GM18526 (cell line): Measurements from ENCODE around the gene RASSF5.

ENCODE experiments used
- POLR2A ChIP-seq: IDR thresholded peaks from 3 replicates; pipeline ENCODE4 v1.6.1; 2011; ENCODE audit not compliant: insufficient read length; ENCODE audit errors: extremely low read depth

RASSF5 gene

GRCh38 chr1:206514813-206515387 lies 7.6 kb downstream of the RASSF5 start:
- no peak for TF ChIP-seq POLR2A

GRCh38 chr1:206516728-206516990 lies 9.3 kb downstream of the RASSF5 start:
- no peak for TF ChIP-seq POLR2A

- no peak for TF ChIP-seq POLR2A
These were observed 10.5 kb downstream of the RASSF5 start for GRCh38 chr1:206517784-206518183.

GRCh38 chr1:206518206-206518605 lies 10.9 kb downstream of the RASSF5 start:
- TF ChIP-seq POLR2A = no peak

- TF ChIP-seq POLR2A = no peak
These were observed 11.4 kb downstream of the RASSF5 start for GRCh38 chr1:206518743-206519142.

- TF ChIP-seq POLR2A = no peak
These were observed 13.8 kb downstream of the RASSF5 start for GRCh38 chr1:206521127-206521526.

- no peak for TF ChIP-seq POLR2A
These were observed 14.5 kb downstream of the RASSF5 start for GRCh38 chr1:206521694-206522402.

- no peak for TF ChIP-seq POLR2A
These were observed 17.5 kb downstream of the RASSF5 start for GRCh38 chr1:206524739-206525364.

GRCh38 chr1:206526064-206526911 lies 19.0 kb downstream of the RASSF5 start:
- TF ChIP-seq POLR2A = no peak

GRCh38 chr1:206529425-206529824 lies 22.1 kb downstream of the RASSF5 start:
- TF ChIP-seq POLR2A = no peak

GRCh38 chr1:206532368-206532767 lies 25.0 kb downstream of the RASSF5 start:
- no peak for TF ChIP-seq POLR2A

GRCh38 chr1:206534552-206534951 lies 27.2 kb downstream of the RASSF5 start:
- no peak for TF ChIP-seq POLR2A

- no peak for TF ChIP-seq POLR2A
These were observed 28.5 kb downstream of the RASSF5 start for GRCh38 chr1:206535853-206536188.

- no peak for TF ChIP-seq POLR2A
These were observed 29.8 kb downstream of the RASSF5 start for GRCh38 chr1:206537141-206537540.

- no peak for TF ChIP-seq POLR2A
These were observed 30.9 kb downstream of the RASSF5 start for GRCh38 chr1:206538086-206538770.
